Measurements from ENCODE around the gene TMEM184B. TPM values are rescaled to one million over a fixed set of nuclear protein-coding genes. Genes with fewer than 3 reads are reported as not detected.

The TMEM184B gene
- total RNA-seq, 1 experiment from 2014 or later: 89.7 TPM

DNA sequence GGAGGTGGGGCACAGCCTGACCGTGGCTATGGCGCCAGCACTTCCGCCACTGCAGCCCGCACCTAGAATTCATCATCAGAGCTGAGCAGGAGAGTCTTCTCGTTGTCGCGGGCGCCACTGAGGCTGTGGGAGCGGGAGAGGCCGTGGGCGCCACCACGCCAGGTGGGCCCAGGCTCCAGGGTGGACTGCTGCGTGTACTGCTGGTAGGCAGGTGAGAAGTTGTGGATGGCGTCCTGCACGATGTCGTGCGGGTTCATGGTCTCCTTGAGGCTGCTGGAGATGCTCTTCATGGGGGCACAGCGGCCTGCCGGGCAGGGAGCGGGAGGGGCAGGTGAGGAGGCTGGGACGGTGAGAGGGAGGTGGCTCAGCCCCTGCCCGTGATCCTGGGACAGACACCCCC lies 51.4 kb downstream of the TMEM184B start:
- DNase-seq (ENCODE audit: low spot score): no peak
- H3K27ac Mint-ChIP-seq: no peak overlapping the region
- CTCF ChIA-PET: interaction anchor here (1.0 to 2.6 kb wide), 4 partner anchors 9 to 169 kb away, joined by 3 to 9 read pairs (median 5); no protein-coding TSS in a partner anchor
- TF ChIP-seq, protein P1, sequence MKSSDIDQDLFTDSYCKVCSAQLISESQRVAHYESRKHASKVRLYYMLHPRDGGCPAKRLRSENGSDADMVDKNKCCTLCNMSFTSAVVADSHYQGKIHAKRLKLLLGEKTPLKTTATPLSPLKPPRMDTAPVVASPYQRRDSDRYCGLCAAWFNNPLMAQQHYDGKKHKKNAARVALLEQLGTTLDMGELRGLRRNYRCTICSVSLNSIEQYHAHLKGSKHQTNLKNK (CRISPR knock-in tag; IDR thresholded peaks at IDR 0.05): no peak
- TF ChIP-seq ZNF281 (CRISPR knock-in tag; IDR thresholded peaks at IDR 0.05) (no peak), ZNF263 (CRISPR knock-in tag; IDR thresholded peaks at IDR 0.05; ENCODE audit: low read depth) (no peak), ZNF232 (CRISPR knock-in tag; IDR thresholded peaks at IDR 0.05) (no peak), RELA (CRISPR knock-in tag; IDR thresholded peaks at IDR 0.05; ENCODE audit: borderline replicate concordance) (no peak), USF1 (CRISPR knock-in tag; IDR thresholded peaks at IDR 0.05) (no peak), ZBTB21 (CRISPR knock-in tag; IDR thresholded peaks at IDR 0.05; ENCODE audit: borderline replicate concordance) (no peak), CREM (CRISPR knock-in tag; IDR thresholded peaks at IDR 0.05) (no peak), ZNF423 (CRISPR knock-in tag; IDR thresholded peaks at IDR 0.05) (no peak), GRHL2 (CRISPR knock-in tag; IDR thresholded peaks at IDR 0.05; ENCODE audit: insufficient replicate concordance, severe bottlenecking) (no peak)
- TF ChIP-seq, protein P2, sequence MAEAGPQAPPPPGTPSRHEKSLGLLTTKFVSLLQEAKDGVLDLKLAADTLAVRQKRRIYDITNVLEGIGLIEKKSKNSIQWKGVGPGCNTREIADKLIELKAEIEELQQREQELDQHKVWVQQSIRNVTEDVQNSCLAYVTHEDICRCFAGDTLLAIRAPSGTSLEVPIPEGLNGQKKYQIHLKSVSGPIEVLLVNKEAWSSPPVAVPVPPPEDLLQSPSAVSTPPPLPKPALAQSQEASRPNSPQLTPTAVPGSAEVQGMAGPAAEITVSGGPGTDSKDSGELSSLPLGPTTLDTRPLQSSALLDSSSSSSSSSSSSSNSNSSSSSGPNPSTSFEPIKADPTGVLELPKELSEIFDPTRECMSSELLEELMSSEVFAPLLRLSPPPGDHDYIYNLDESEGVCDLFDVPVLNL (CRISPR knock-in tag; IDR thresholded peaks at IDR 0.05; ENCODE audit: borderline replicate concordance, low read depth): no peak
- TF ChIP-seq, protein P3, sequence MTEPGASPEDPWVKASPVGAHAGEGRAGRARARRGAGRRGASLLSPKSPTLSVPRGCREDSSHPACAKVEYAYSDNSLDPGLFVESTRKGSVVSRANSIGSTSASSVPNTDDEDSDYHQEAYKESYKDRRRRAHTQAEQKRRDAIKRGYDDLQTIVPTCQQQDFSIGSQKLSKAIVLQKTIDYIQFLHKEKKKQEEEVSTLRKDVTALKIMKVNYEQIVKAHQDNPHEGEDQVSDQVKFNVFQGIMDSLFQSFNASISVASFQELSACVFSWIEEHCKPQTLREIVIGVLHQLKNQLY (CRISPR knock-in tag; IDR thresholded peaks at IDR 0.05): no peak
- ATAC-seq: no peak
- no peaks in the 10 kb centered on the region for H3K9me3 Mint-ChIP-seq
- peaks cover 17% of the 10 kb centered on the region for H3K4me1 Mint-ChIP-seq
- H3K36me3 Mint-ChIP-seq: peaks cover 12% of the 10 kb centered on the region
- H3K27me3 Mint-ChIP-seq (ENCODE audit: low read depth): no peaks in the 10 kb centered on the region
- H3K4me3 Mint-ChIP-seq: no peak overlapping the region
- POLR2A ChIA-PET: no interaction called here

DNA sequence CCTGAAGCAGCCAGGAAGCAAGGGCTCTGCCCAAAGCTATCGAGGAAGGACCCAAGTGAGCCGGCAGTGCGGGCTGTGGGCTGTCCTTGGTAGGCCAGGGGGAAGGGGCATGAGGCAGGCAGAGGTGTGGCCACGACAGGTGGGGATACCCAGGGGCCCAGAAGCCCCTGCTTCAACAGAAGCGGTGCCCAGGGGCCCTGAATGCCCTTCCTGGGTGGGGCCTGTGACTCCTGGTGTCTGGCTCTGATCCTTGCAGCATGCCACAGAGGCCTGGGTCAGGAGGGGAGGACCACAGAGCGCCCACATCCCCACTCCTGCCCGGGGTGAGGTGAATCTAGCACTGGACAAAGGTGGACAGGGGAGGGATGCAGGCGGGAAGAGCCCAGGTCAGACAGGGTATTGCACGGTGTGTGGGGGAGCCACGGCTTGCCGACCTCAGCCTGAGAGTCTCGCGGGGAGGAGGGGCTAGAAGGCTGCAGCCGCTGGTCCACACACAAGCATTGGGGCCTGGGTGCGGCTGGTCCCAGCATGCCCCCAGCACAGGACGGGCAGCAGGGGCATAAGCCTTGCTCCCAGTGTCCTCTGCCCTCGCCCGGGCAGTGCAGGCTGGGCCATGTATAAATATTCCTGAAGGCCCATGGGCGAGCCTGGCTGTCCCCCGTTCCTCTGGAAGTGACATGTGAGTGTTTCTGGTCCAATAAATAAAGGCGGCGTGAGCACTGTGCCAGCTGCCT lies 52.0 kb downstream of the TMEM184B start:
- H3K36me3 Mint-ChIP-seq: peaks cover 12% of the 10 kb centered on the region
- H3K4me3 Mint-ChIP-seq: no peak overlapping the region
- ChIA-PET CTCF (interaction anchor here (1.4 to 2.6 kb wide), 4 partner anchors 10 to 168 kb away, joined by 3 to 9 read pairs (median 6); partner anchors contain the start of gene MAFF), POLR2A (no interaction called here)
- H3K27me3 Mint-ChIP-seq (ENCODE audit: low read depth): no peaks in the 10 kb centered on the region
- no peak overlapping the region for H3K27ac Mint-ChIP-seq
- ATAC-seq (no peak; the same call in 1 of the 2 replicates), DNase-seq (ENCODE audit: low spot score) (no peak)
- H3K4me1 Mint-ChIP-seq: peaks cover 17% of the 10 kb centered on the region
- H3K9me3 Mint-ChIP-seq: no peaks in the 10 kb centered on the region
- no peak for TF ChIP-seq OVOL2 (CRISPR knock-in tag; IDR thresholded peaks at IDR 0.05; ENCODE audit: borderline replicate concordance)
- TF ChIP-seq ZNF512 (CRISPR knock-in tag; IDR thresholded peaks at IDR 0.05; ENCODE audit: borderline replicate concordance): no peak
- TF ChIP-seq, protein P4, sequence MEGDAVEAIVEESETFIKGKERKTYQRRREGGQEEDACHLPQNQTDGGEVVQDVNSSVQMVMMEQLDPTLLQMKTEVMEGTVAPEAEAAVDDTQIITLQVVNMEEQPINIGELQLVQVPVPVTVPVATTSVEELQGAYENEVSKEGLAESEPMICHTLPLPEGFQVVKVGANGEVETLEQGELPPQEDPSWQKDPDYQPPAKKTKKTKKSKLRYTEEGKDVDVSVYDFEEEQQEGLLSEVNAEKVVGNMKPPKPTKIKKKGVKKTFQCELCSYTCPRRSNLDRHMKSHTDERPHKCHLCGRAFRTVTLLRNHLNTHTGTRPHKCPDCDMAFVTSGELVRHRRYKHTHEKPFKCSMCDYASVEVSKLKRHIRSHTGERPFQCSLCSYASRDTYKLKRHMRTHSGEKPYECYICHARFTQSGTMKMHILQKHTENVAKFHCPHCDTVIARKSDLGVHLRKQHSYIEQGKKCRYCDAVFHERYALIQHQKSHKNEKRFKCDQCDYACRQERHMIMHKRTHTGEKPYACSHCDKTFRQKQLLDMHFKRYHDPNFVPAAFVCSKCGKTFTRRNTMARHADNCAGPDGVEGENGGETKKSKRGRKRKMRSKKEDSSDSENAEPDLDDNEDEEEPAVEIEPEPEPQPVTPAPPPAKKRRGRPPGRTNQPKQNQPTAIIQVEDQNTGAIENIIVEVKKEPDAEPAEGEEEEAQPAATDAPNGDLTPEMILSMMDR (IDR thresholded peaks at IDR 0.05): no peak
- no peak for TF ChIP-seq NR3C1 (CRISPR knock-in tag; conservative IDR thresholded peaks at IDR 0.05; ENCODE audit: low read depth)
- no peak for TF ChIP-seq MYBL2 (CRISPR knock-in tag; IDR thresholded peaks at IDR 0.05)
- TF ChIP-seq ZNF219 (CRISPR knock-in tag; IDR thresholded peaks at IDR 0.05; ENCODE audit: borderline replicate concordance): no peak
- TF ChIP-seq, protein P5, sequence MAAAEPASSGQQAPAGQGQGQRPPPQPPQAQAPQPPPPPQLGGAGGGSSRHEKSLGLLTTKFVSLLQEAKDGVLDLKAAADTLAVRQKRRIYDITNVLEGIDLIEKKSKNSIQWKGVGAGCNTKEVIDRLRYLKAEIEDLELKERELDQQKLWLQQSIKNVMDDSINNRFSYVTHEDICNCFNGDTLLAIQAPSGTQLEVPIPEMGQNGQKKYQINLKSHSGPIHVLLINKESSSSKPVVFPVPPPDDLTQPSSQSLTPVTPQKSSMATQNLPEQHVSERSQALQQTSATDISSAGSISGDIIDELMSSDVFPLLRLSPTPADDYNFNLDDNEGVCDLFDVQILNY (CRISPR knock-in tag; IDR thresholded peaks at IDR 0.05): no peak
- TF ChIP-seq ZNF423 (CRISPR knock-in tag; IDR thresholded peaks at IDR 0.05): no peak
- TF ChIP-seq PREB (CRISPR knock-in tag; IDR thresholded peaks at IDR 0.05; ENCODE audit: borderline replicate concordance): no peak

Measured in WTC11 (cell line).